Astrocyte (in vitro differentiated cells and primary cell): ENCODE measurements around the gene EXOG.

Experiments used
- EZH2 ChIP-seq: IDR thresholded peaks from 2 replicates; pipeline ENCODE4 v1.6.1; 2012; ENCODE audit warnings: mild to moderate bottlenecking, low read length, inconsistent platforms; ENCODE audit not compliant: insufficient read depth
- TF ChIP-seq, protein P1 (sequence below): IDR thresholded peaks from 2 replicates; pipeline ENCODE4 v1.5.1; 2011; ENCODE audit warnings: low read depth, mild to moderate bottlenecking, inconsistent platforms, low read length, moderate library complexity; ENCODE audit not compliant: insufficient read depth

DNA sequence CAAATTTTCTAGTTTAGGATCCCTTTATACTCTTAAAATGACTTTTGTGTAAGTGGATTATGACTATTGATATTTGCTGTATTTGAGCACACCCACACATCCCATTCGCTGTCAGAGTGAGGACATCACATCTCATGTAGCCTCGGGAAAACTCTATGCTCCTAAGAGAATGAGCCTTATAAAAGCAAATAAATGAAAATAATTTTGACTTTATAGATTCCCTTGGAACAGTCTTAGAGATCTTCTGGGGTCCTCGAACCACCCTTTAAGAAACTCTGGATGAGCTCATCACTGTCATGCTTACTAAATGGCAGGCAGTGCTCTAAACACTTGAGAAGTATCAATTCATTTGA lies 16.1 kb upstream of the EXOG start:
- TF ChIP-seq EZH2 = no peak
- TF ChIP-seq, protein P1, sequence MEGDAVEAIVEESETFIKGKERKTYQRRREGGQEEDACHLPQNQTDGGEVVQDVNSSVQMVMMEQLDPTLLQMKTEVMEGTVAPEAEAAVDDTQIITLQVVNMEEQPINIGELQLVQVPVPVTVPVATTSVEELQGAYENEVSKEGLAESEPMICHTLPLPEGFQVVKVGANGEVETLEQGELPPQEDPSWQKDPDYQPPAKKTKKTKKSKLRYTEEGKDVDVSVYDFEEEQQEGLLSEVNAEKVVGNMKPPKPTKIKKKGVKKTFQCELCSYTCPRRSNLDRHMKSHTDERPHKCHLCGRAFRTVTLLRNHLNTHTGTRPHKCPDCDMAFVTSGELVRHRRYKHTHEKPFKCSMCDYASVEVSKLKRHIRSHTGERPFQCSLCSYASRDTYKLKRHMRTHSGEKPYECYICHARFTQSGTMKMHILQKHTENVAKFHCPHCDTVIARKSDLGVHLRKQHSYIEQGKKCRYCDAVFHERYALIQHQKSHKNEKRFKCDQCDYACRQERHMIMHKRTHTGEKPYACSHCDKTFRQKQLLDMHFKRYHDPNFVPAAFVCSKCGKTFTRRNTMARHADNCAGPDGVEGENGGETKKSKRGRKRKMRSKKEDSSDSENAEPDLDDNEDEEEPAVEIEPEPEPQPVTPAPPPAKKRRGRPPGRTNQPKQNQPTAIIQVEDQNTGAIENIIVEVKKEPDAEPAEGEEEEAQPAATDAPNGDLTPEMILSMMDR = no peak
